Effector CD4-positive, alpha-beta T cell (primary cell): ENCODE measurements around the gene TEX13A. TPM values are rescaled to one million over a fixed set of nuclear protein-coding genes. Genes with fewer than 3 reads are reported as not detected.
"Not testable (repeated sequence)": the region's sequence is repeated elsewhere in the genome, so short reads cannot be mapped to it uniquely, and the experiment has no call there.

Source experiments
- DNase-seq: peaks from one replicate; pipeline ENCODE4 v3.0.0-alpha.2; 2020
- total RNA-seq: gene quantifications from one replicate; lab custom pipeline; 2026; lab: John Stamatoyannopoulos, UW

The TEX13A gene, protein sequence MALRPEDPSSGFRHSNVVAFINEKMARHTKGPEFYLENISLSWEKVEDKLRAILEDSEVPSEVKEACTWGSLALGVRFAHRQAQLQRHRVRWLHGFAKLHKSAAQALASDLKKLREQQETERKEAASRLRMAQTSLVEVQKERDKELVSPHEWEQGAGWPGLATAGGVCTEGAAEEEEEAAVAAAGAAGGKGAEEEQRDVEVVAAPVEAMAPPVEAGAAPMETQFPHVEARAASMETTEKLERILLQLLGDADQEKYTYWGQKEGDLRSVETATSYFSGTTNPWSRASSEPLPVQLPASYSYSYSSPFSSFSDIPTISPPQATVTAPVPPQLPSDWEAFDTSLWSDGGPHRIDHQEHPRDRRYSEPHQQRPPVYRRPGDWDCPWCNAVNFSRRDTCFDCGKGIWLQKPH
- total RNA-seq, result not detected

DNA sequence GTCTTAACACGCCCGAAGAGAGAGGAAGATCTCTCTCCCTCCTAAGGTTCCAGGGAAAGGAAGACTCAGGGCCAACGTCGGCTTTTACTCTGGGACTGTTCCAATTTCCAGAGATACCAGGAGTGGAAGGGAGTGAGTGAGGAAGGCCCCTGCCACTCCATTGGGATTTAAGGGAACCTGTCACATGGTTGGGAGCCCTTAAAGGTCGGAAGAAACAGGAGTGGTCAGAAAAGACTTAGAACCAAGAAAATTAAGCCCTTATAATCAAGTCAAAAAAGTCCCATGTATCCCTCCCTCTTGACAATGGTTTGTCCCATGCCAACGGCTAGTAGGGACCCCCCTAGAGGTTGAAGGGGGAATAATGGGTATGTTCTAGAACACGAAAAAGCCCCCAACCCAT is at the start of gene TEX13A:
Gene TEX13A (minus strand): TSS at position 59 of the 400 bp plus-strand sequence. CDS start 297 bp downstream, outside the sequence.
- no peak for DNase-seq

DNA sequence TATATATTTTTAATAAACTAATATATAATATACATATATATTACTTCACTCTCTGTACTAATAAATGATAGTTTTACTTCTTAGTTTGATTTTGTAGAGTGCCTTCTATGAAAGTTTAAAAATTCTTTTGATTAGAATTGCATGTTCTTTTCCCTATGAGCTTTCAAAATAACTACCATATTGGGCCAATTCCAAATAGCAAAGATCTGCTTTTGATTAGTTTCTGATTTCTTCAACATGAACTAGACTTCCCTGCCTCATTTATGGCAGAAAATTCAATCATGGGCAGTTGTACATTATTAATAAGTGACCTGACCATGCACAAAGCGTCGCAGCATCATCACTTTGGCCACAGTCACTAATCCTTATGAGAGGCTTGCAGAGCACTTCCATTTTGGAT is 48.9 kb upstream of the TEX13A start:
- DNase-seq, result no peak

DNA sequence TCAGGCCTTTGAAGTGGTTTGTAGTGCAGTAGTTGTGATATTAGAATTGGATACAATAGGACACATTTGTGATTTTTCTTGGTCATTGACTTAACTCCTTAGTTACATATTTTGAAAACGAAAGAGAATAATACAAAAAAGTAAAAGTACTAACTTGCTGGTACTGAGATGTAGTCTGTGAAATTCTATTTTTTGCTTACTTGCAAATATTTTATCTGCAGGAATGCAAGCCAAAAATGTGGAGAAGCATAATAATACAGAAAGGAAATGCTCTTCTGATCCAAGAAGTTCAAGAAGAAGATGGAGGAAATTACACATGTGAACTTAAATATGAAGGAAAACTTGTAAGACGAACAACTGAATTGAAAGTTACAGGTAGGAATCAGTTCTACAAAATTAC is 46.7 kb upstream of the TEX13A start:
- DNase-seq, result no peak

DNA sequence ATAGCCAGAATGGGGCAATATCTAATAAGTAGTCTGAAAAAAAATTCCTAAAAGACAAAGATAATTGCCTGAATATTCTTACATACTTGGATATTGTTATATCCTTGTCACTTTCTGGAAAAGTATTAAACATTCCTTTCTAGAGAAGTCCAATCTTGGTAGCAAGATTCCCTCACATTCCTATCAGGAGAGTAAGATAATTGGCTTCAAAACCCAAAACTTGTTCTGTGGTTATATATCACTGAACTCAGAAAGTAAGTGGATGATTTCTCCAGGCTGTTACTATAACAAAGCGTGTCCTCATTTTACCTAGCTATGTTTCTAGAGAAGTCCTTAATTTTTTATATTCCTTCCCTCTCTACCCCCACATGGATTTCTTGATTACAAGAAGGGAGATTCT is 46.0 kb upstream of the TEX13A start:
- DNase-seq, result no peak

DNA sequence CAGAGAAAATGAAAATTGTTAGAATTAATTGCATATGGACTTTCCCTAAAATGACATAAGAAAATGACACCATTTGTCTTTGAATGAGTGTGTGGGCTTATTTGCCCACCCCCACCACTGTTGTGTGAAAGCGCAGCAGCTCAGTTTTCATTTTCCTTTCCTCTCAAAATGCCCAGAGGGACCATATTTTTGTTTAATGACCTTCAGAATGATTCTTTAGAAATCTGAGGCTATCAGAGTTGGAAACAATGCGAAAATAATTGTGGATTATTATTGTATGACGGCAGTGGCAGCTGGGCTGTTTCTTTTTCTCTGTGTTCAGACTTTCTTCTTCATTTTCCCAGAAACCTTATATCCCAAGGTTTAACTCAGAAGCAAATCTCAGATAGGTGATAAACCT is 44.6 kb upstream of the TEX13A start:
- no peak for DNase-seq

DNA sequence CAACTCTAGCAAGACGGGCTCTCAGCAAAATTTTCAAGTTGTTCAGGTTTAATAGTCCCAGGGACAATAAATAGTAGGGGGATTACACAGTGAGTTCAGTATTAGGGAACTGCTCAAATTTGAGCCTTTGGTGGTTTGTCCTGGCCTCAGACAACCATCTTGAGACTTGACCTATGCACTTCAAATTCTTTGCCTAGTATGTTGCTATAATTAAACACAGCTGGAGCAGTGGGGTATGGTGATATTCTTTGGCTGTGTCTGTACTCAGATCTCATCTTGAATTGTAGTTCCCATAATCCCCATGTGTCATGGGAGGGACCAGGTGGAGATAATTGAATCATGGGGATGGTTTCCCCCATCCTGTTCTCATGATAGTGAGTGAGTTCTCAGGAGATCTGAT is 43.3 kb upstream of the TEX13A start:
- no peak for DNase-seq

DNA sequence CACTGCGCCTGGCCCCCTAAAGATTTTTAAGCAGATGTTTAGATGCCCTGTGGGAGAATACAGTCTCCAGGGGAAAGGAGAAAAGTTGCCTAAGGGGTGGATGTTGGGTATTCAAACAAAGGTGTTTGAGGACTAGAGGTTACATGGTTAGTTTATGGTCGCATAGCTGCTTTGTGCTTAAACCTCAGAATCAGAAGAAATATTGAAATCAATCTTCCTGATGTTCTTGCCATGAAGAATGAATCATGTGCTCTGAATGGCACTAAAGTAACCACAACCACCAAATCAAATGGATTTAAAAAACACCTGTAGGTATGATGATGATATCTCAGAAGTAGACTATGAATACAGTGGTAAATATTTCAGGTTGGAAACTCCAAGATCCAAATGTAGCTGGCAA is 42.7 kb upstream of the TEX13A start:
- DNase-seq, result no peak

DNA sequence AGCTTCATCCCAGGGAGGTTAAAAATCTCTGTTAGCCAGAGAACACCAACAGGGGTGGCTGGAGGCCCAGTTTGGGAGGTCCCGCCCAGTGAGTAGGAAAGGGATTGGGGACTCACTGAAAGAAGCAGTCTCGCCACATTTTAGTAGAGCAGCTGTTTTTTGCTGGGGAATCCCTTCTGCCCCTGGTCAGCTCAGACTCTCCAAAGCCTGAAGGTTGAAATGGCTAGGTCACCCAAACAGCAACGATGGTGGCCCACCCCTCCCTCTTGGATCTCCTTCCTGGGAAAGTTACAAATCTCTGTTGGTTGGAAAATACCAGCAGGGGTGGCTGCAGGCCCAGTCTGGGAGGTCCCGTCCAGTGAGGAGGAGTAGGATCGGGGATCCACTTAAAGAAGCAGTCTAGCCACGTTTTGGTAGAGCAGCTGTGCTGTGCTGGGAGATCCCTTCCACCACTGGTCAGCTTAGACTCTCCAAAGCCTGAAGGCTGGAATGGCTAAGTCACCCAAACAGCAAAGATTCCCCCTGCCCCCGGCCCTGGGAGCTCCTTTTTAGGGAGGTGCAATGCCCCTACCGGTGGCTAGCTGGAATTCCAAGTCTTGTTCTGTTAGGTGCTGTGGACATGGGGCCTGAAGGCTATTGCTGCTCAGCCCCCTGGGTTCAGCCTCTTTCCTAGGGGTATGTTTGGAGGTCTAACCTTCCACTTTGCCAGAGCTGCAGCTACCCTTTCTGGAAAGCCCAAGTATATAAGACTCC is 40.0 kb upstream of the TEX13A start:
- no peak for DNase-seq

DNA sequence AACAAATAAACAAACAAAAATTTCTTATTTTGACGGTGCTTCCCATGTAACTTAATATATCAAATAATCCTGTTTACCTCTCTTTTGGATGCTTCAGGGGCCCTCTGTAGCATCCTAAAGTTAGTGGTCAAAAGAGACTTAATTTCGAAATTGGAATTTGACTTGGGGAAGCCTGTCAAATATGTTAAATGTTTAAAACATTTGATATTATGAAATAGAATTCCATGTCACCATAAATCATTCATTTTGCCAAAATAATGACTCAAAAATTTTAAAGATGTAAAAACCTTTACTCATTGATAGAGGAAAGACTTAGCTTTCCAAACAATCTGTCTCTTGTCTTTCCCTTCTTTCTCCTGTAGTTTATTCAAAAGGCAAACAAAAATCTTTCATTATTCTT is 20.6 kb upstream of the TEX13A start:
- DNase-seq, result no peak

DNA sequence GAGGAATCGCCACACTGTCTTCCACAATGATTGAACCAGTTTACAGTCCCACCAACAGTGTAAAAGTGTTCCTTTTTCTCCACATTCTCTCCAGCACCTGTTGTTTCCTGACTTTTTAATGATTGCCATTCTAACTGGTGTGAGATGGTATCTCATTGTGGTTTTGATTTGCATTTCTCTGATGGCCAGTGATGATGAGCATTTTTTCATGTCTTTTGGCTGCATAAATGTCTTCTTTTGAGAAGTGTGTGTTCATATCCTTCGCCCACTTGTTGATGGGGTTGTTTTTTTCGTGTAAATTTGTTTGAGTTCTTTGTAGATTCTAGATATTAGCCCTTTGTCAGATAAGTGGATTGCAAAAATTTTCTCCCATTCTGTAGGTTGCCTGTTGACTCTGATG is 16.9 kb upstream of the TEX13A start:
- DNase-seq, result not testable (repeated sequence)

DNA sequence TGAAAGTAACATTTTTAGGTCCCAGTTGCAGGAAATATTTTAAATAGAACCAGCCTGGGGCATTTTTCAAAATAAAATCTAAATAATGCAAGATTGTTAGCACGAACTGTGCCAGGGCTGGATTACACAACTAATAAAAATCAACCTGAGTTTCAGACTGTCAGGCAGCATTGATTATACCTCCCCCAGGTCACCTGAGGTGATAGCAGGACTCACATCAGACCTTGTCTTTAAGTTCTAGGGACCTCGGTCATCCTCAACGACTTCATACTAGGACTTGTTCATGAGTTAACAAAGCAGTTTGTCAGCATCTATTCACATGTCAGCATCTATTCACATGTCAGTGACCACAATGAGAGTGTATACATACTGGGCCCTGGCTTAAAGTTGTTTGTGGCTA is 8.7 kb upstream of the TEX13A start:
- DNase-seq, result no peak

DNA sequence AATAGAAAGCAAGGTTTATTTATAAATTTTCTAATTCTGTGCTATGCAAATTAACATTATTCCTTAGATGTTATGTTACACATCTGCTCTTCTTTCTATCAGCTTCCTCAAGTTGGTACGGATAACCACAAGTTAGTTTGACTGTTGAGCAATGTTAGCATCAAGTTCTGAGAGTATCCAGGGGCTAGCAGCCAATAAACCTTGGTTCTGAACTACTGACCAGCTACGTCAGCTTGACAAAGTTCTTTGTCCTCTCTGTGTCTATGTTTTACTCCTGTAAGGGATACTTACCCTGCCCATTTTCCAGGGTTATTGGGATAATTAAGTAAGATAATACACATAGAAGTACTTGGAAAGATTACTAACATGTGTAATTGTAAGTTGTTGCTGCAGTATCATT is 8.1 kb upstream of the TEX13A start:
- no peak for DNase-seq

DNA sequence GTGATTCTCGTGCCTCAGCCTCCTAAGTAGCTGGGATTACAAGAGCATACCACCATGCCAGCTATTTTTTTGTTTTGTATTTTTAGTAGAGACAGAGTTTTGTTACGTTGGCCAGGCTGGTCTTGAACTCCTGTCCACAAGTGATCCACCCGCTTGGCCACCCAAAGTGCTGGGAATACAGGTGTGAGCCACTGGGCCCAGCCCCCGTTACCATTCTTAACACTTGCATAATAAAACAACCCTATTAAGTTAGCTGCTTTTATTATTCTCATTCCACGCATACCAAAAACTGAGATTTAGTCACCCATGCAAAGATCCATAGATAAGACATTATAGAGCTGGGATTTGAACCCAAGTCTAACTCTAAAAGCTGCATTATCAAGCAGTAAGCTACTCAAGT is 6.0 kb upstream of the TEX13A start:
- no peak for DNase-seq

DNA sequence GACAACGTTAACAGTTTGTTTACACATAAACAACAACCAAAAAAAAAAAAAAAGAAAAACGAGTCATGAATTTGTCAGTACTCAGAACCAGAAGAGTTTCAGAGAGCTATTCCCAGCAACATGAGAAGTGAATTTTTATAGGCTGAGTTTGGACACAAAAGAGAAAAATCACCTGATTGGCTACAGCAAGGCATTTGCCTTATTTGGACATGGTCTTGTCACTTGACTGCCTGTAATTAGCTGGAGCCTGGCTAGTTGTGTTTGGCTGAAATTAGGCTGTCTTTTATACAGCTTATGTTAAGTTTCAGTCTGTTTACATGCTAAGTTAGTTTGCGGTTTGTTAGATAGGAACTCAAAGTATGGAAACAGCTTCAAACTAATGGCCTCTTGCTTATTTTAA is 880 bp upstream of the TEX13A start:
- DNase-seq, result no peak

DNA sequence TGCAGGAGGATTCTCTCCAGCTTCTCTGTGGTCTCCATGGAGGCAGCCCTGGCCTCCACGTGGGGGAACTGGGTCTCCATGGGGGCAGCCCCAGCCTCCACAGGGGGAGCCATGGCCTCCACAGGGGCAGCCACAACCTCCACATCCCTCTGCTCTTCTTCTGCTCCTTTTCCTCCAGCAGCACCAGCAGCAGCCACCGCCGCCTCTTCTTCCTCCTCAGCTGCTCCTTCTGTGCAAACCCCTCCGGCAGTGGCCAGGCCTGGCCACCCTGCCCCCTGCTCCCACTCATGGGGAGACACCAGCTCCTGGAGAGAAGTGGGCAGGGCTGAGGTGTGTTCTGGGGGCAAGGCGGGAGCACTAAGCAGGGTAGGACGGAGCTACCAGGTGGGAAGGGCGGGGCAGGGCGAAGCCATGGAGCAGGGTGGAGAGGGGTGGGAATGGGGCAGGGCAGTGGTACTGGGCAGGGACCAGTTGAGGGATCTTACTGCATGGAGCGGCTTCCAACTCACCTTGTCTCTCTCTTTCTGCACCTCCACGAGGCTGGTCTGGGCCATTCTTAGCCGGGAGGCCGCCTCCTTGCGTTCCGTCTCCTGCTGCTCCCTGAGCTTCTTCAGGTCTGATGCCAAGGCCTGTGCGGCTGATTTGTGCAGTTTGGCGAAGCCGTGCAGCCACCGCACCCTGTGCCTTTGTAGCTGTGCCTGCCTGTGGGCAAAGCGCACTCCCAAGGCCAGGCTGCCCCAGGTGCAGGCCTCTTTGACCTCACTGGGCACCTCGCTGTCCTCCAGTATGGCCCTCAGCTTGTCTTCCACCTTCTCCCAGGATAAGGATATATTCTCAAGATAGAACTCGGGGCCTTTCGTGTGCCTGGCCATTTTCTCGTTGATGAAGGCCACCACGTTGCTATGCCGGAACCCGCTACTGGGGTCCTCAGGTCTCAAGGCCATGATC is 766 bp downstream of the TEX13A start:
- no peak for DNase-seq

DNA sequence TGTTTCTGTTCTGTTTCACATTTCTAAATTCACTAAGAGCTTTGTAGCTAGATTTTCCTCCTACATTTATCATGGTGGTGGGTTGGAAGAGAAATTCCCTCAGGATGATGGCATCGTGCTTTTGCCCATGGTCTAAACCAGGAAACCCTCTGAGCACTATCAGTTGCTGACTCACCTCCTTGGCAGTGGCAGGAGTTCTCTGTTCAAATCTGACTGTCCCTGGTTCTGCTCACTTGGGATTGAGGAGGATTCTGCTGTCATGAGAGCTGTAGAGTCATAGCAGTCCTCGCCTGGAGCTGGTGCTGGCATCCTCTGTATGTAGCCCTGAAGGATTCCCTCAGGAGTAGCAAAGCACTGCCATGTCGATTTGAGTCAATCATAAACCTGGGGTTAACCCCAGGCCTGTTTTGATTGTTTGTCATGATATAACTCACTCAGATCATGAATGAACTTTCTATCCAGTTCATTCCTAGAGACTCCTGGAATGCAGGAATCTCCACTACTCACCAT is 9.4 kb downstream of the TEX13A start:
- DNase-seq, result no peak

DNA sequence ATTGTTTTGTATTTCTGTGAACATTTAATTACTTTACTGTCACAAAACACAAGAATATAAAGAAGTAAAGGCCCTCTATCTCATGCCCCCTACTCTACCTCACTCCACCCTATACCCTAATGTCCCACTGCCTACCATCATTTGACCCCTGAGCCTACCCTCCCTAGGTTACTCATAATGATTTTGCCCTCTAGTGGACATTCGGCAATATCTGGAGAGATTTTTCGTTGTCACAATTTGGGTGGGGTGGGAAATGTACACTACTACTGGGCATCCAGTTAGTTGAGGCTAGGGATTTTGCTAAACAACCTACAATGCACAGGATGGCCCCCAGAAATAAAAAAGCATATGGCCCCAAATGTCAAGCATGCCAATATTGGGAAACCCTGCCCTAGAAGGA is 10.2 kb downstream of the TEX13A start:
- DNase-seq, result no peak

DNA sequence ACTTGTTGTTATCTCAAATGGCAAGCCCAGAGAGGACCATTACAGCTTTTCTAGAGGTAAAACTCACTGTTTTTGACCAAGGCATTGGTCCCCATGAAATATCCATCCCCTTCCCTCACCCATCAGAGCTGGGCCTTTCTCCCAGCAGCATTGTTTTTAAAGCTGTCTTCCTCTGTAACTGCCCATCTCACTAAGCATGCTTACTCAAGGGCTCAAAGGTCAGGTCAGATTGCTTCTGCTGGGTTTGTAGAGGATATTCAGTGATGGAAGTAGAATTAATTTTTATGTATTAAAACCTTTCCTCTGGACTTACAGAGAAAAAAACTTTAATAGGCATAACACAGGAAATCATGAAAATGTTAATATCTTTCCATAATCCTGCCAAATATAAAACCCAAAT is 11.1 kb downstream of the TEX13A start:
- no peak for DNase-seq

DNA sequence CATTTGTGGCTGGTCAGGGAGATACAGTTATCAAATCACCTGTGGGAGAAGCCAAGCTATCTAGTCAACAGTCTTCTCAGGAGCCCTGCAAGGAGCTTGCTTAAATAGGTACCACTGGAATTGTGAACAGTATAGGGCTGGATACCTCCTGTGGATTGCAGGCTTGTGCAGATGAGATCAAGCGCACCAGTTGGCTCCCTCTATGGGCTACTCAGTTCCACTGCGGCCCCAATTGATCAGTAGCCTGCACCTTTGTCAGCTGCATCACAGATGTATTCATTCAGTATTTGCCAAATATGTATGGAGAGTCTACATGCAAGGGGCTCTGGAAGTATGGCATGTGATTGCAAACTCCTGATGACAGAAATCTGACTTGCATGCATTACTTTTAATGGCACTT is 28.6 kb downstream of the TEX13A start:
- no peak for DNase-seq

DNA sequence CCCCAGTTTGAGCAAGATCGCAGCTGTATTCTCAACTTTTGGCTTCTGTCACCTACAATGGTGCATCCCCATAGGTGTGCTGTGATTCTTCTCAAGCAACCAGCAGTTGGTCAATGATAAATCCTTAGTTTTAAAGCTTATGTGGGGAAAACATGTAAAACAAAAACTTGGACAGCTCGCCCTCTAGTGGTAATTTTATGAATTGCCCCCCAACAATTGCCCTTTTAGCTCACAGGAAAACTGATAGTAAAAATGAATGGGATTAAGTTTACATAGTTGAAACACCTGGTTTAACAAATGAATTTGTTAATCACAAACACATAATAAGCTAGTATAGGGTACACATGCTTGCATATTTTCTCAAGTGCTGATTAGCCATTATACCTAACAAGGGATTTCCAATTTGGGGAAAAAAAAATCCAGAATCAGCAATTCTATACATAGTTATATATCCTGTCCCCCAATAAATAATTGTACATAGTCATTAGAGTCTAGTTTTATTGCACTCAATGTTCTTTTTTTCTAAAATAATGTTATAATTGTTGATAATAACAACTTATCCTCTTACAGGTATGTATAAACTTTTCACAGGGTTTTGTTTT is 30.1 kb downstream of the TEX13A start:
- no peak for DNase-seq

DNA sequence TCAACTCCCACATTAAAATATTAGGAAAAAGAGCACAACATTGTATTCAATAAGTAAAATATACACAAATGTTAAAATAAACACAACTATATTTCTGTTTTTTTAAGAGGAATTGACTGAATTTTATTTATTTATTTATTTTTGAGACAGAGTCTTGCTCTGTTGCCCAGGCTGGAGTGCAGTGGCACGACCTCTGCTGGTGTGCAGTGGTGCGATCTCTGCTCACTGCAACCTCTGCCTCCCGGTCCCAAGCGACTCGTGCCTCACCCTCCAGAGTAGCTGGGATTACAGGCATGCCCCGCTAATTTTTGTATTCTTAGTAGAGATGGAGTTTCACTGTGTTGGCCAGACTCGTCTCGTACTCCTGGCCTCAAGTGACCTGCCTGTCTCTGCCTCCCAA is 31.4 kb downstream of the TEX13A start:
- no peak for DNase-seq

DNA sequence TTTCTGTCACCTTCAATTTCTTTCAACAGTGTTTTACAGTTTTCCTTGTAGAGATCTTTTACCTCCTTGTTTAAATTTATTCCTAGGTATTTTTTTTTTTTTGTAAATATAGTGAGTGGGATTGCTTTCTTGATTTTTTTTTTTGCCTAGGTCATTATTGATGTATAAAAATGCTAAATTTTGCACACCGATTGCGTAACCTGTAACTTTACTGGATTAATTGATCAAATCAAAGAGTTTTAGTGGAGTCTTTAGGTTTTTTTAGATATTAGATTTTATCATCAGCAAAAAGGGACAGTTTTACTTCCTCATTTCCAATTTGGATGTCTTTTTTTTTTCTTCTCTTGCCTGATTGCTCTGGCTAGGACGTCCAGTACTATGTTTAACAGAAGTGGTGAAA is 40.9 kb downstream of the TEX13A start:
- no peak for DNase-seq

DNA sequence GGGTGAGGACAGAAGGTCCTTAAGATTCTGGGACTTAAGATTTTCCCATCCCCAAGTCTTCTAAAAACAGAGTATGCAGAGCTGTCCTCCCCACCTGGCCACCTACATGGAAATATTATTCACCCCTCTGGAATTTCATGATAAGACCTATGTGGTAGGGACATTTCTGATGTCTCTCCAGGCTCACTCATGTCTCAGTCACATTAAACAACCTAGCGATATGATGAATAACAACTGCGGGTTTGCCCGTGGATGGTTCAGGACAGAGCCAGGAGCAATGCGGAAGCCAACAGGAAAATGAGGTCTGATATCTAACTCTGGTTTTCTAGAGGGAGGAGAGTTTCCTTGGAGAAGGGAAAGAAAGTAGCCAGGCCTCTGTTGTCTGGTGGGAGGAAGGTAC is 47.4 kb downstream of the TEX13A start:
- no peak for DNase-seq
